ENCODE data around the gene ARID5B.

The ARID5B gene

DNA sequence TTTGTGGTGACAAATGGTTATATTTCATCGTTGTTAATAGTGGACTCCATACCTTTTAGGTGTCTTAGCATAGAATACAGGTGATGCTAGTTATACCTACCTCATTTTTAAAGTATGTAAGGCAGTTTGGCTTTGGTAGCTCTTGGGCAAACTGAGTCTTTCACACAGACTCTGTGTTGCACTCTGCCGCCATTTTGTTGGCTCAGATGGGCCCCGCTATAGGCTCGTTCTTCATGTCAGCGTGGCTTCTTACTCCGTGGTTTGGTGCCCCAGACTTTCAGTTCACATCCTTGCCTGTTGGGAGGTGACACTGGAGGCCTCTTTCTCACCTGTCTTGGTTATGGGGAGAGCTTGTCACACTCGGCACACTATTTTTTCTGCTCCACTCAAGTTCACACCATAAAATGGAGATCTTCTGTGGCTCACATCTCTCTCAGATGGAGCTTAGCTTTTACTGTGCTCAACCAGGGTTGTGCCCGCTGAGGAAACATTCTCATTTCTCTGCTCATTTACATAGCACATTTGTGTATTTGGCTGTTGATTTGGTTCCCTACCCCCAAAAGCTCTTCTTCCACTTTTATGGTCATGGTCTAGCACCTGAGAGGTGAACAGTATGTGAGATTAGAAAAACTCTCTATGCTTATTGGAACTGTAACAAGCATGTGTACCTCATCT, 178.5 kb downstream of the ARID5B start:
- Histone ChIP-seq H3K4me2 (ENCODE audit: insufficient read depth, low read length) (no peak overlapping the region), H3K36me3 (ENCODE audit: insufficient read depth, low read length) (no peaks in the 10 kb centered on the region)

DNA sequence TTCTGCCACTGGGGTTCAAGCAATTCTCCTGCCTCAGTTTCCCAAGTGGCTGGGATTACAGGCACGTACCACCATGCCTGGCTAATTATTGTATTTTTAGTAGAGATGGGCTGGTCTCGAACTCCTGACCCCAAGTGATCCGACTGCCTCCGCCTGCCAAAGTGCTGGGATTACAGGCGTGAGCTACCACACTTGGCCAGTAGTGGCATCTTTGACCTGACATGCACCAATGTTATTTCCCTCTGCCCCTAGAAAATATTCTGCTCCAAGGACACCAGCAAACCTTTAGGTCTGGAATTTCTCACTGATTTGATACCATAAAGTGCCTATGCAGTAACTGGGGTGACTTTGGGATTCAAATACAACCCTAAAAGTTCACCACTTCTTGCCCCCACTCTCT, 179.4 kb downstream of the ARID5B start:
- peaks cover 20% of the 10 kb centered on the region for H3K4me1 ChIP-seq (ENCODE audit: insufficient read depth, low read length)
- no peaks in the 10 kb centered on the region for H3K9me3 ChIP-seq (ENCODE audit: insufficient read depth, low read length, severe bottlenecking)
- TF ChIP-seq EZH2 (IDR thresholded peaks at IDR 0.05; ENCODE audit: borderline replicate concordance, low read depth, low read length, severe bottlenecking) = no peak
- H3K27ac ChIP-seq (ENCODE audit: low read length) = no peak overlapping the region
- H3K79me2 ChIP-seq (ENCODE audit: insufficient read depth, low read length) = no peaks in the 10 kb centered on the region
- H3K9ac ChIP-seq (ENCODE audit: low read depth, low read length) = no peak overlapping the region
- H3K4me3 ChIP-seq (ENCODE audit: low read depth in 1 of 2, low read length in 2 of 2) = no peak overlapping the region
- H4K20me1 ChIP-seq (ENCODE audit: insufficient read depth, low read length) = no peaks in the 10 kb centered on the region
- no peaks in the 10 kb centered on the region for H3K27me3 ChIP-seq (ENCODE audit: insufficient read depth, low read length, poor library complexity)
- ATAC-seq (ENCODE audit: insufficient read depth, low read depth) (no peak), DNase-seq (no peak)
- H2AFZ ChIP-seq (ENCODE audit: low read depth, low read length) = no peak overlapping the region
- H3K4me2 ChIP-seq (ENCODE audit: insufficient read depth, low read length) = no peak overlapping the region
- no peaks in the 10 kb centered on the region for H3K36me3 ChIP-seq (ENCODE audit: insufficient read depth, low read length)

More for the DNA sequence above, 178.5 kb downstream of the ARID5B start:
- ATAC-seq (ENCODE audit: insufficient read depth, low read depth) = no peak
- Histone ChIP-seq H3K79me2 (ENCODE audit: insufficient read depth, low read length) (no peaks in the 10 kb centered on the region), H2AFZ (ENCODE audit: low read depth, low read length) (no peak overlapping the region), H3K27ac (ENCODE audit: low read length) (no peak overlapping the region), H3K4me1 (ENCODE audit: insufficient read depth, low read length) (peaks cover 20% of the 10 kb centered on the region), H4K20me1 (ENCODE audit: insufficient read depth, low read length) (no peaks in the 10 kb centered on the region), H3K9me3 (ENCODE audit: insufficient read depth, low read length, severe bottlenecking) (no peaks in the 10 kb centered on the region), H3K27me3 (ENCODE audit: insufficient read depth, low read length, poor library complexity) (no peaks in the 10 kb centered on the region), H3K4me3 (ENCODE audit: low read depth in 1 of 2, low read length in 2 of 2) (no peak overlapping the region), H3K9ac (ENCODE audit: low read depth, low read length) (no peak overlapping the region)
- no peak for DNase-seq
- TF ChIP-seq EZH2 (IDR thresholded peaks at IDR 0.05; ENCODE audit: borderline replicate concordance, low read depth, low read length, severe bottlenecking) = no peak
- TF ChIP-seq, protein P1, sequence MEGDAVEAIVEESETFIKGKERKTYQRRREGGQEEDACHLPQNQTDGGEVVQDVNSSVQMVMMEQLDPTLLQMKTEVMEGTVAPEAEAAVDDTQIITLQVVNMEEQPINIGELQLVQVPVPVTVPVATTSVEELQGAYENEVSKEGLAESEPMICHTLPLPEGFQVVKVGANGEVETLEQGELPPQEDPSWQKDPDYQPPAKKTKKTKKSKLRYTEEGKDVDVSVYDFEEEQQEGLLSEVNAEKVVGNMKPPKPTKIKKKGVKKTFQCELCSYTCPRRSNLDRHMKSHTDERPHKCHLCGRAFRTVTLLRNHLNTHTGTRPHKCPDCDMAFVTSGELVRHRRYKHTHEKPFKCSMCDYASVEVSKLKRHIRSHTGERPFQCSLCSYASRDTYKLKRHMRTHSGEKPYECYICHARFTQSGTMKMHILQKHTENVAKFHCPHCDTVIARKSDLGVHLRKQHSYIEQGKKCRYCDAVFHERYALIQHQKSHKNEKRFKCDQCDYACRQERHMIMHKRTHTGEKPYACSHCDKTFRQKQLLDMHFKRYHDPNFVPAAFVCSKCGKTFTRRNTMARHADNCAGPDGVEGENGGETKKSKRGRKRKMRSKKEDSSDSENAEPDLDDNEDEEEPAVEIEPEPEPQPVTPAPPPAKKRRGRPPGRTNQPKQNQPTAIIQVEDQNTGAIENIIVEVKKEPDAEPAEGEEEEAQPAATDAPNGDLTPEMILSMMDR (IDR thresholded peaks at IDR 0.05; ENCODE audit: borderline replicate concordance, extremely low read depth, low read length, poor library complexity, severe bottlenecking) = no peak

DNA sequence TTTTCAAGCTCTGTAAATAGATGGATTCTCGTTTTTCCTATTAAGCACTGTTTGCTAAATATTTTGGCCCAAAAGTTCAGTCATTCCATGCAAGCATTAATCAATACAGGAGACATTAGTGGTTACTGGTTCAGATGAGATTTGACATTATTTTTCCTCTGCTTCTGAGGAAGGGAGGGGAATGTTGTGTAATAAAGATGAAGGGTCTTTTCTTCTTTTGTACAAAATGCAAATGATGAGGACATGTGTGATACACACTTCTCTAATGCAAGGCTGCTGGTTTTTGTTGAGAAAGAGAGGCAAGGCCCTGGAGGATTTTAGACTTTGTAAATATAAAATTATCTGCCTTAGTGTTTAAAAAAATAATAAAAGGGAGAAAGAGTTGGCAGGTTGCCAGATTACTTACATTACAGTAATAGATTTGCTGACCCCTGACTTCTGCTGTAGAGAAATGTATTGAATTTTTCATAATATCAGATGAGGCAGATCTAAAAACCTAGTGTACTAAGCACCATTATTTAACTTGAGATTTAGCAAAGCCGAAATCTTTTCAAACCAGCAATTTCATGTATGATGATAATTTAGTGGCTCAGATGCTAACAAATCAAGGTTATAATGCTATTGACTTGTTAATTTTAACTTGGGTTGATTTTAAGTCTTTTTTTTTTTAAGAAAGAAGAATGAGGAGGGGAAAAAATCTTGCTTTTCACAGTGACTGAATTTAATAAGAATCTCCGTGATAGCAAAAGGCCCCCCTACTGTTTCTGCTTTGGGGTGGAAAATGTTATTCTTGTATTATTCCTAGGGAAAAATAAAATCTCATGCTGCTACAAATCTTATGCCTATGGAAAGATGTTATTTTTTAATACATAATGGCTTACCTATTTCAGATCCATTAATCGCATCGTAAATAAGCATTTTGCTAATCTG, 180.1 kb downstream of the ARID5B start:
- Histone ChIP-seq H3K36me3 (ENCODE audit: insufficient read depth, low read length) (no peaks in the 10 kb centered on the region), H4K20me1 (ENCODE audit: insufficient read depth, low read length) (no peaks in the 10 kb centered on the region), H3K4me2 (ENCODE audit: insufficient read depth, low read length) (no peak overlapping the region), H3K4me3 (ENCODE audit: low read depth in 1 of 2, low read length in 2 of 2) (no peak overlapping the region), H3K9me3 (ENCODE audit: insufficient read depth, low read length, severe bottlenecking) (no peaks in the 10 kb centered on the region), H3K9ac (ENCODE audit: low read depth, low read length) (no peak overlapping the region), H3K79me2 (ENCODE audit: insufficient read depth, low read length) (no peaks in the 10 kb centered on the region), H3K27ac (ENCODE audit: low read length) (no peak overlapping the region), H3K27me3 (ENCODE audit: insufficient read depth, low read length, poor library complexity) (no peaks in the 10 kb centered on the region), H2AFZ (ENCODE audit: low read depth, low read length) (no peak overlapping the region; the same call in 1 of the 2 replicates), H3K4me1 (ENCODE audit: insufficient read depth, low read length) (peaks cover 20% of the 10 kb centered on the region)
- DNase-seq (no peak), ATAC-seq (ENCODE audit: insufficient read depth, low read depth) (no peak)
- TF ChIP-seq, protein P1 (IDR thresholded peaks at IDR 0.05; ENCODE audit: borderline replicate concordance, extremely low read depth, low read length, poor library complexity, severe bottlenecking) = no peak

DNA sequence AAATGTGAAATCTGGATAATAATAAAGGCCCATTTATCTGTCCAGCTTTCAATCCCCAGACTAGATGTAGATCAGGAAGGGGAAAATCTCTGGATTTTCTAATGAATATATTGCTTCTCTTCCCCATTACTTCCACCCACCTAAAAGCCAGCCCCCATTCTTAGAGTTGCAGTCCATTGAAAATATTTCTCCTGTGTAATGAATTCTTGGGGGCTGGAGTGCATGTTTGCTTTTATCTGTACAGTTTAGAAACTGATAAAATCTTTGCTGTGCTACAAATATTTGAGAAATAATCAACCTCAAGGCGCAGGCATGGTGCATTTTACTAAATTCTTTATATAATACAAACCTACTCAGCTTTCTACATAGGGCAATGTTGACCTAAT, 180.8 kb downstream of the ARID5B start:
- DNase-seq = no peak
- Histone ChIP-seq H3K27me3 (ENCODE audit: insufficient read depth, low read length, poor library complexity) (no peaks in the 10 kb centered on the region), H3K36me3 (ENCODE audit: insufficient read depth, low read length) (no peaks in the 10 kb centered on the region), H3K4me2 (ENCODE audit: insufficient read depth, low read length) (0 out of 2 replicates have a peak overlapping the region, but pooled peaks have one; percentile 40), H3K4me3 (ENCODE audit: low read depth in 1 of 2, low read length in 2 of 2) (no peak overlapping the region), H3K9me3 (ENCODE audit: insufficient read depth, low read length, severe bottlenecking) (no peaks in the 10 kb centered on the region), H3K27ac (ENCODE audit: low read length) (peak overlapping the region; percentile 26; the same call in 1 of the 2 replicates), H2AFZ (ENCODE audit: low read depth, low read length) (no peak overlapping the region; the same call in 1 of the 2 replicates), H4K20me1 (ENCODE audit: insufficient read depth, low read length) (no peaks in the 10 kb centered on the region), H3K9ac (ENCODE audit: low read depth, low read length) (no peak overlapping the region), H3K4me1 (ENCODE audit: insufficient read depth, low read length) (peaks cover 20% of the 10 kb centered on the region), H3K79me2 (ENCODE audit: insufficient read depth, low read length) (no peaks in the 10 kb centered on the region)
- no peak for ATAC-seq (ENCODE audit: insufficient read depth, low read depth)
- no peak for TF ChIP-seq EZH2 (IDR thresholded peaks at IDR 0.05; ENCODE audit: borderline replicate concordance, low read depth, low read length, severe bottlenecking)
- TF ChIP-seq, protein P1 (IDR thresholded peaks at IDR 0.05; ENCODE audit: borderline replicate concordance, extremely low read depth, low read length, poor library complexity, severe bottlenecking) = no peak
